Epithelial cell of esophagus (primary cell): ENCODE data around the gene TAF11L2.
"Not testable (repeated sequence)": the region's sequence is repeated elsewhere in the genome, so short reads cannot be mapped to it uniquely, and the experiment has no call there.

Source experiments
- DNase-seq: peaks from one replicate; pipeline ENCODE4 v3.0.0; 2010; ENCODE audit warnings: low read depth
- H3K4me3 ChIP-seq: 2 replicates; pipeline ENCODE4 v1.5.1; 2011; ENCODE audit warnings: mild to moderate bottlenecking, low read length, control low read depth
- TF ChIP-seq, protein P1 (sequence below): IDR thresholded peaks from 2 replicates; pipeline ENCODE4 v1.5.1; 2011; ENCODE audit warnings: low read depth, mild to moderate bottlenecking, low read length, control low read depth, inconsistent platforms; ENCODE audit not compliant: insufficient read depth; ENCODE audit errors: missing control alignments

The TAF11L2 gene

GRCh38 chr5:17497931-17498330 lies at the start of gene TAF11L2:
Gene TAF11L2 (plus strand): TSS chr5:17498231.
- DNase-seq, H3K4me3 ChIP-seq: not testable (repeated sequence)

- no peak overlapping the region for H3K4me3 ChIP-seq
- DNase-seq: no peak
- TF ChIP-seq, protein P1, sequence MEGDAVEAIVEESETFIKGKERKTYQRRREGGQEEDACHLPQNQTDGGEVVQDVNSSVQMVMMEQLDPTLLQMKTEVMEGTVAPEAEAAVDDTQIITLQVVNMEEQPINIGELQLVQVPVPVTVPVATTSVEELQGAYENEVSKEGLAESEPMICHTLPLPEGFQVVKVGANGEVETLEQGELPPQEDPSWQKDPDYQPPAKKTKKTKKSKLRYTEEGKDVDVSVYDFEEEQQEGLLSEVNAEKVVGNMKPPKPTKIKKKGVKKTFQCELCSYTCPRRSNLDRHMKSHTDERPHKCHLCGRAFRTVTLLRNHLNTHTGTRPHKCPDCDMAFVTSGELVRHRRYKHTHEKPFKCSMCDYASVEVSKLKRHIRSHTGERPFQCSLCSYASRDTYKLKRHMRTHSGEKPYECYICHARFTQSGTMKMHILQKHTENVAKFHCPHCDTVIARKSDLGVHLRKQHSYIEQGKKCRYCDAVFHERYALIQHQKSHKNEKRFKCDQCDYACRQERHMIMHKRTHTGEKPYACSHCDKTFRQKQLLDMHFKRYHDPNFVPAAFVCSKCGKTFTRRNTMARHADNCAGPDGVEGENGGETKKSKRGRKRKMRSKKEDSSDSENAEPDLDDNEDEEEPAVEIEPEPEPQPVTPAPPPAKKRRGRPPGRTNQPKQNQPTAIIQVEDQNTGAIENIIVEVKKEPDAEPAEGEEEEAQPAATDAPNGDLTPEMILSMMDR: no peak
These were observed 49.2 kb upstream of the TAF11L2 start for GRCh38 chr5:17448877-17449276.

DNA sequence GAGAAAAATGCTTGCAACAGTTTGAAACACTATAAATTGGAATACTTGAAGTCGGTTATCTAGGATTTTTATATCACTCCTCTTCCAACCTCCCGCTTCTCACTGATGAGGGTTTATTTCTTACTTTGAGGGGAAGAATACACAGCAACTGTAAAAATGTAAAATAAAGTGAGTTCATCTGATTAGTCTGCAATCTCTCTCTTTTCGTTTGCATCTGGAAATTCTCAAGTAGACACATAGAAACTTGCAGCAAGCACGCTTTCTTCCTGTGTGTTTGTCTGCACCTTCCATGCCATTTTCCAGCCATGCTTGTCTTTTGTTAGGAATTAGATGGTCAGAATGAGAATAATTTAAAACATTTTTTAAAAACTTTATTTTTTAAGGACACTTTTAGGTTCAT lies 45.1 kb upstream of the TAF11L2 start:
- no peak overlapping the region for H3K4me3 ChIP-seq
- TF ChIP-seq, protein P1: no peak
- DNase-seq: no peak

GRCh38 chr5:17455942-17456341 lies 42.1 kb upstream of the TAF11L2 start:
- H3K4me3 ChIP-seq: no peak overlapping the region
- TF ChIP-seq, protein P1: no peak
- no peak for DNase-seq

DNA sequence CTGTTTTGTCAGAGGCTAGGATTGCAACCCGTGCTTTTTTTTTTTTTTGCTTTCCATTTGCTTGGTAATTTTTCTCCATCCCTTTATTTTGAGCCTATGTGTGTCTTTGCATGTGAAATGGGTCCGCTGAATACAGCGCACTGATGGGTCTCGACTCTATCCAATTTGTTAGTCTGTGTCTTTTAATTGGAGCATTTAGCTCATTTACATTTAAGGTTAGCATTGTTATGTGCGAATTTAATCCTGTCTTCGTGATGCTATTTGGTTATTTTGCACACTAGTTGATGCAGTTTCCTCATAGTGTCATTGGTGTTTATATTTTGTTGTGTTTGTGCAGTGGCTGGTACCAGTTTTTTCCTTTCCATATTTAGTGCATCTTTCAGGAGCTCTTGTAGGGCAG lies 36.2 kb upstream of the TAF11L2 start:
- TF ChIP-seq, protein P1: no peak
- DNase-seq: no peak
- H3K4me3 ChIP-seq: no peak overlapping the region

GRCh38 chr5:17463653-17464052 lies 34.4 kb upstream of the TAF11L2 start:
- TF ChIP-seq, protein P1: no peak
- H3K4me3 ChIP-seq: no peak overlapping the region
- DNase-seq: no peak

- TF ChIP-seq, protein P1: no peak
- H3K4me3 ChIP-seq: no peak overlapping the region
- no peak for DNase-seq
These were observed 28.0 kb upstream of the TAF11L2 start for GRCh38 chr5:17470064-17470463.

DNA sequence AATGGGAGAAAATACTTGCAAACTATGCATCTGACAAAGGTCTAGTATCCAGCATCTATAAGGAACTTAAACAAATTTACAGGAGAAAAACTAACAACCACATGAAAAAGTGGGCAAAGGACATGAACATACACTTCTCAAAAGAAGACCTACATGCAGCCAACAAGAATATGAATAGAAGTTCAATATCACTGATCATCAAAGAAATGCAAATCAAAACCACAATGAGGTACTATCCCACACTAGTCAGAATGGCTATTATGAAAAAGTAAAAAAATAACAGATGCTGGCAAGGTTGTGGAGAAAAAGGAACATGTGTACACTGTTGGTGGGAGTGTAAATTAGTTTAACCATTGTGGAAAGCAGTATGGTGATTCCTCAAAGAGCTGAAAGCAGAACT lies 23.0 kb upstream of the TAF11L2 start:
- not testable (repeated sequence) for H3K4me3 ChIP-seq, DNase-seq
